HepG2 (cell line): ENCODE results near the gene POLR2H. TPM values are rescaled to one million over a fixed set of nuclear protein-coding genes. Genes with fewer than 3 reads are reported as not detected.

Source experiments
- ATAC-seq: fragments of 200-7000 bp; cut with Tn5 transposase; 3 replicates; pipeline ENCODE4 v1.9.1; 2020; ENCODE audit warnings: mild to moderate bottlenecking, moderate library complexity
- BruUV-seq: library from RNA; stranded (reverse); fragments of 400-500 nt; replicated peaks from 2 replicates; lab custom pipeline; 2021; lab: Mats Ljungman, UMichigan
- CTCF ChIA-PET: fragments of 300-600 bp; formaldehyde crosslinking; extraction: SDS; loops from one replicate; lab custom pipeline; 2021; ENCODE audit warnings: low total read pairs, inconsistent platforms, low intra/inter-chr PET ratio; lab: Yijun Ruan, JAX
- POLR2A ChIA-PET: fragments of 350-600 bp; sonication (Branson Sonifier 250); formaldehyde crosslinking; loops from one replicate; lab custom pipeline; 2020; ENCODE audit warnings: antibody characterized with exemption, inconsistent platforms; lab: Yijun Ruan, JAX
- DNase-seq: peaks from one replicate; pipeline ENCODE4 v3.0.0-alpha.2; 2015; ENCODE audit warnings: low spot score
- FAIRE-seq: peaks from 3 replicates; lab custom pipeline; 2011; peaks lifted over from hg19 to GRCh38; lab: Jason Lieb, UNC
- H2AFZ ChIP-seq: one replicate; pipeline ENCODE4 v1.6.1; 2011; ENCODE audit warnings: low read length, inconsistent platforms
- H3K27ac ChIP-seq: fragments of 300-600 bp; 3 replicates; pipeline ENCODE4 v1.8.0; 2011; ENCODE audit warnings: mixed run types, mild to moderate bottlenecking, mixed read lengths, low read length, inconsistent platforms; ENCODE audit not compliant: insufficient read depth; ENCODE audit errors: extremely low read length
- H3K27me3 ChIP-seq, 2 experiments: fragments of 200-600 bp in 1 of 2; 2 replicates in 1 of 2; 3 replicates in 1 of 2; pipeline versions ENCODE4 v1.6.0 to v1.8.0; 2011; ENCODE audit warnings: low read length in 2 of 2, mild to moderate bottlenecking in 2 of 2, moderate library complexity in 2 of 2, inconsistent platforms in 1 of 2; ENCODE audit not compliant: insufficient read depth in 2 of 2, control insufficient read depth in 1 of 2
- H3K36me3 ChIP-seq, 2 experiments: fragments of 200-600 bp in 1 of 2; replicated peaks in 1 of 2; 2 replicates in 1 of 2; 3 replicates in 1 of 2; pipeline versions ENCODE4 v1.5.1 to v1.8.0; 2011; ENCODE audit warnings: low read length in 2 of 2, inconsistent platforms in 1 of 2; ENCODE audit not compliant: insufficient read depth in 2 of 2, control insufficient read depth in 1 of 2
- H3K4me1 ChIP-seq: 2 replicates; pipeline ENCODE4 v1.5.1; 2012; ENCODE audit warnings: low read length, inconsistent platforms; ENCODE audit not compliant: insufficient read depth
- H3K4me2 ChIP-seq: 2 replicates; pipeline ENCODE4 v1.6.0; 2011; ENCODE audit warnings: low read depth, low read length, inconsistent platforms
- H3K4me3 ChIP-seq, 3 experiments: fragments of 200-600 bp in 1 of 3; sonication (generic), shearing (Covaris generic) in 1 of 3; replicated peaks in 1 of 3; 2 replicates each; pipeline ENCODE4 v1.5.1; 2011 to 2016; ENCODE audit warnings: low read length in 3 of 3, inconsistent platforms in 2 of 3, low read depth in 2 of 3, mild to moderate bottlenecking in 2 of 3, control low read depth in 1 of 3, mixed read lengths in 1 of 3; ENCODE audit not compliant: insufficient read depth in 1 of 3
- H3K79me2 ChIP-seq: one replicate; pipeline ENCODE4 v1.6.1; 2011; ENCODE audit warnings: low read length, inconsistent platforms; ENCODE audit not compliant: insufficient read depth
- H3K9ac ChIP-seq: 2 replicates; pipeline ENCODE4 v1.6.0; 2011; ENCODE audit warnings: mild to moderate bottlenecking, low read depth, low read length, inconsistent platforms; ENCODE audit not compliant: insufficient read depth
- H3K9me3 ChIP-seq: 2 replicates; pipeline ENCODE4 v1.5.1; 2012; ENCODE audit warnings: mild to moderate bottlenecking, low read length
- H4K20me1 ChIP-seq: 2 replicates; pipeline ENCODE4 v1.6.0; 2011; ENCODE audit warnings: inconsistent platforms, mild to moderate bottlenecking, low read length, moderate library complexity; ENCODE audit not compliant: insufficient read depth
- AKAP8 ChIP-seq: sonication (generic); formaldehyde crosslinking; IDR thresholded peaks from 2 replicates; pipeline ENCODE4 v1.5.1; 2020; ENCODE audit warnings: mild to moderate bottlenecking, missing genetic modification reagents
- ZNF687 ChIP-seq: sonication (generic); formaldehyde crosslinking; IDR thresholded peaks from 2 replicates; pipeline ENCODE4 v1.5.1; 2020; ENCODE audit warnings: mild to moderate bottlenecking, missing genetic modification reagents, moderate library complexity
- WGBS: methylation state at CpG from one replicate; pipeline ENCODE4 v1.1.6; 2017; ENCODE audit warnings: low lambda C conversion rate; 5-methylcytosine and 5-hydroxymethylcytosine counted together
- in situ Hi-C: cut with HindIII; loops from 2 replicates; pipeline ENCODE4 v1.10.0; 2017; ENCODE audit warnings: low pct_unique_long_range_greater_than_20kb; ENCODE audit not compliant: extremely low pct_ligation_motif_present
- intact Hi-C: fragments of 100-400 bp; cut with micrococcal nuclease; formaldehyde crosslinking; loops from one replicate; pipeline ENCODE4 v1.10.0; 2022; ENCODE audit not compliant: unreplicated experiment
- polyA plus RNA-seq, 8 experiments: library from polyadenylated mRNA; depleted of rRNA in 3 of 8; stranded (reverse) in 7 of 8; unstranded in 1 of 8; fragments of >200 nt; fragmentation: Illumina TruSeq in 4 of 8; extraction: Trizol in 4 of 8; gene quantifications; 2 replicates each; pipeline versions ENCODE4 v1.2.1 to v1.2.3, GENCODE V29; 2011 to 2016; ENCODE audit warnings: low read depth in 4 of 8, missing spikeins in 1 of 8, mixed read lengths in 1 of 8; ENCODE audit not compliant: insufficient read depth in 1 of 8
- total RNA-seq, 5 experiments: library from RNA; depleted of rRNA; stranded (reverse); fragments of >200 nt; fragmentation: Illumina TruSeq; extraction: Trizol; gene quantifications; 2 replicates each; pipeline ENCODE4 v1.2.3, GENCODE V29; 2016; ENCODE audit warnings: low read depth in 1 of 5

Gene POLR2H
- total and polyA plus RNA-seq, 2 of the 13 experiments (the other 11 are each of a cell fraction or from before 2014, with no cell fraction given): 118 to 194 TPM

- no peak for TF ChIP-seq ZNF687 (CRISPR knock-in tag)
- TF ChIP-seq, all 625 proteins: peak for 0
These were observed 25.7 kb downstream of the POLR2H start (continued) for GRCh38 chr3:184387174-184387714.

DNA sequence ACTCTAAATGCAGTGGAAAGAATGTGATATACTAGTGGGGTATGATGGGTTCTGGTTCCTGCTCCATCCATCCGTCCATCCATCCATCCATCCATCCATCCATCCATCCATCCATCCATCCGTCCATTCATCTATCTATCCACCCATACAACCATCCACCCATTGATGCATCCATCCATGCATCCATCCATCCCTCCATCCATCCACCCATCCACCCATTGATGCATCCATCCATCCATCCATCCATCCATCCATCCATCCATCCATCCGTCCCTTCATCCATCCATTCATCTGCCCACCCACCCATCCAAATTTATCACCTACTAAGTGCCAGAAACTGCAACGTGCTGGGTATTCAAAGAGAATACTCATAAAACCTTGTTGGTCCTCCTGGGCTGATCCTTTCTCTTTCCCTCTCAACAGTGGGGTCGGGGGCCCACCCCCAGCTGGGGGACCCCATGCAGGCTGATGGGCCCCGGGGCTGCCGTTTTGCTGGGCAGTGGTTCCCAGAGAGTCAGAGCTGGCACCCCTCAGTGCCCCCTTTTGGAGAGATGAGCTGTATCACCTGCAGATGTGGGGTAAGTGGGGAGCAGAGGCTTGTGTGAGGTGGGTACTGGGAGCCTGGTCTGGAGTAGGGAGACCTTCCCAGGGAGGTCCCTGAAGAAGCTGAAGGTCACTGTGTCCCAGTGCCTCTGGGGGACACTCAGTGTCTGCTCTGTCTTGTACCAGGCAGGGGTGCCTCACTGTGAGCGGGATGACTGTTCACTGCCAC, 26.8 kb downstream of the POLR2H start:
- CTCF ChIA-PET: no interaction called here
- in situ Hi-C loops: no loop called here
- ATAC-seq (no peak), FAIRE-seq (no peak), DNase-seq (no peak)
- no peak overlapping the region for H2AFZ ChIP-seq
- no peaks in the 10 kb centered on the region for H4K20me1 ChIP-seq
- no peak overlapping the region for H3K27ac ChIP-seq
- WGBS: 86% methylated on average over 7 of the region's 8 CpGs
- no peaks in the 10 kb centered on the region for H3K79me2 ChIP-seq
- no peaks in the 10 kb centered on the region for H3K27me3 ChIP-seq
- POLR2A ChIA-PET: interaction anchor here (1.2 to 1.3 kb wide), 2 partner anchors 8 to 17 kb away, joined by 5 read pairs; partner anchors contain the start of gene CHRD
- BruUV-seq: no TSS peak
- peaks cover 11 to 29% of the 10 kb centered on the region in 2 experiments; a peak in 4 of 5 replicates for H3K36me3 ChIP-seq
- H3K4me3 ChIP-seq: no peak overlapping the region
- no peak overlapping the region for H3K9ac ChIP-seq
- TF ChIP-seq AKAP8 (CRISPR knock-in tag): no peak
- TF ChIP-seq, all 625 proteins: peak for 0
- Histone ChIP-seq H3K4me2 (no peak overlapping the region), H3K4me1 (no peaks in the 10 kb centered on the region), H3K9me3 (no peaks in the 10 kb centered on the region)
- intact Hi-C loops: no loop called here
